H1 (cell line): Measurements from ENCODE around the gene GPATCH2L. TPM values are rescaled to one million over a fixed set of nuclear protein-coding genes. Genes with fewer than 3 reads are reported as not detected.

Experiments used
- CTCF ChIA-PET: fragments of 300-600 bp; sonication (Branson Sonifier 250); formaldehyde crosslinking; loops from one replicate; lab custom pipeline; 2021; ENCODE audit not compliant: partially characterized antibody; lab: Charles Lee
- POLR2A ChIA-PET: fragments of 300-600 bp; sonication (Branson Sonifier 250); formaldehyde crosslinking; loops from one replicate; lab custom pipeline; 2021; ENCODE audit warnings: inconsistent platforms; ENCODE audit not compliant: partially characterized antibody; lab: Charles Lee
- DNase-seq, 2 experiments: peaks; one replicate each; pipeline versions ENCODE4 v3.0.0 to v3.0.0-alpha.2; 2010 to 2022; ENCODE audit warnings: low spot score in 2 of 2, low read depth in 1 of 2, mixed read lengths in 1 of 2
- FAIRE-seq: peaks from 2 replicates; lab custom pipeline; 2011; peaks lifted over from hg19 to GRCh38; lab: Jason Lieb, UNC
- H2AFZ ChIP-seq: 2 replicates; pipeline ENCODE4 v1.8.1; 2012; ENCODE audit warnings: low read length, inconsistent platforms
- H2AK5ac ChIP-seq: 2 replicates; pipeline ENCODE4 v1.6.1; 2013; ENCODE audit warnings: low read depth, low read length
- H2BK120ac ChIP-seq: replicated peaks from 2 replicates; pipeline ENCODE3; 2013; ENCODE audit warnings: low read depth, low read length, inconsistent platforms
- H2BK12ac ChIP-seq: 2 replicates; pipeline ENCODE4 v1.6.1; 2013; ENCODE audit warnings: low read depth, low read length
- H2BK15ac ChIP-seq: 2 replicates; pipeline ENCODE4 v1.6.1; 2013; ENCODE audit warnings: low read length
- H2BK20ac ChIP-seq: 2 replicates; pipeline ENCODE4 v1.6.1; 2013; ENCODE audit warnings: low read length
- H2BK5ac ChIP-seq: 2 replicates; pipeline ENCODE4 v1.6.1; 2013; ENCODE audit warnings: low read depth, low read length
- H3K14ac ChIP-seq: 2 replicates; pipeline ENCODE4 v1.6.1; 2013; ENCODE audit warnings: inconsistent platforms; ENCODE audit not compliant: insufficient read length
- H3K18ac ChIP-seq: 2 replicates; pipeline ENCODE4 v1.6.1; 2013; ENCODE audit warnings: low read length; ENCODE audit errors: extremely low read depth
- H3K23ac ChIP-seq: 2 replicates; pipeline ENCODE4 v1.6.1; 2013; ENCODE audit warnings: inconsistent platforms; ENCODE audit not compliant: insufficient read length
- H3K23me2 ChIP-seq: 2 replicates; pipeline ENCODE4 v1.6.1; 2013; ENCODE audit warnings: low read depth, low read length
- H3K27ac ChIP-seq: 2 replicates; pipeline ENCODE4 v1.6.1; 2011; ENCODE audit warnings: low read depth, low read length, inconsistent platforms
- H3K27me3 ChIP-seq, 4 experiments: replicated peaks in 1 of 4; 1 replicate in 1 of 4; 2 replicates in 3 of 4; pipeline versions ENCODE4 v1.6.1 to v1.8.1; 2011 to 2013; ENCODE audit warnings: low read length in 3 of 4, mild to moderate bottlenecking in 3 of 4, inconsistent platforms in 2 of 4, mixed read lengths in 2 of 4, moderate library complexity in 1 of 4; ENCODE audit not compliant: control insufficient read depth in 3 of 4, insufficient read depth in 3 of 4; ENCODE audit errors: extremely low read depth in 1 of 4
- H3K36me3 ChIP-seq, 4 experiments: 2 replicates each; pipeline versions ENCODE4 v1.6.1 to v1.8.1; 2011 to 2013; ENCODE audit warnings: mild to moderate bottlenecking in 4 of 4, low read length in 3 of 4, moderate library complexity in 2 of 4, control low read depth in 1 of 4, inconsistent platforms in 1 of 4; ENCODE audit not compliant: insufficient read depth in 4 of 4, control insufficient read depth in 2 of 4
- H3K4ac ChIP-seq: replicated peaks from 2 replicates; pipeline ENCODE3; 2013; ENCODE audit warnings: low read length, low read depth, mixed read lengths, inconsistent platforms; ENCODE audit not compliant: insufficient read length
- H3K4me1 ChIP-seq, 4 experiments: replicated peaks in 1 of 4; 1 replicate in 1 of 4; 2 replicates in 3 of 4; pipeline versions ENCODE4 v1.6.1 to v1.8.1; 2011 to 2013; ENCODE audit warnings: low read length in 3 of 4, inconsistent platforms in 2 of 4, mixed read lengths in 1 of 4; ENCODE audit not compliant: insufficient read depth in 4 of 4, control insufficient read depth in 3 of 4
- H3K4me2 ChIP-seq, 2 experiments: 2 replicates each; pipeline versions ENCODE4 v1.6.1 to v1.8.1; 2011 to 2013; ENCODE audit warnings: low read depth in 2 of 2, low read length in 2 of 2, control low read depth in 1 of 2, inconsistent platforms in 1 of 2, mild to moderate bottlenecking in 1 of 2; ENCODE audit not compliant: insufficient read depth in 1 of 2
- H3K4me3 ChIP-seq, 4 experiments: fragments of 200-600, 300-600 bp in 1 of 4; sonication (generic), shearing (Covaris generic), sonication (Bioruptor Twin) in 1 of 4; 2 replicates each; pipeline versions ENCODE4 v1.5.1 to v1.8.1; 2011 to 2016; ENCODE audit warnings: low read length in 4 of 4, low read depth in 3 of 4, control low read depth in 2 of 4, inconsistent platforms in 2 of 4, mild to moderate bottlenecking in 2 of 4, mixed read lengths in 1 of 4, moderate library complexity in 1 of 4; ENCODE audit not compliant: insufficient read depth in 2 of 4; ENCODE audit errors: extremely low read depth in 1 of 4
- H3K56ac ChIP-seq: replicated peaks from 2 replicates; pipeline ENCODE3; 2013; ENCODE audit warnings: low read depth, mild to moderate bottlenecking, mixed read lengths, low read length, inconsistent platforms; ENCODE audit not compliant: insufficient read length
- H3K79me1 ChIP-seq: 2 replicates; pipeline ENCODE4 v1.6.1; 2013; ENCODE audit warnings: low read depth, low read length, control low read depth
- H3K79me2 ChIP-seq, 2 experiments: 2 replicates each; pipeline versions ENCODE4 v1.6.1 to v1.8.1; 2012 to 2013; ENCODE audit warnings: low read length in 2 of 2, mild to moderate bottlenecking in 2 of 2, inconsistent platforms in 1 of 2; ENCODE audit not compliant: insufficient read depth in 2 of 2, control insufficient read depth in 1 of 2
- H3K9ac ChIP-seq, 4 experiments: replicated peaks in 1 of 4; 1 replicate in 1 of 4; 2 replicates in 3 of 4; pipeline versions ENCODE4 v1.6.1 to v1.8.1; 2011 to 2013; ENCODE audit warnings: low read depth in 3 of 4, low read length in 3 of 4, control low read depth in 2 of 4, mild to moderate bottlenecking in 2 of 4, moderate library complexity in 2 of 4, inconsistent platforms in 1 of 4; ENCODE audit errors: extremely low read depth in 1 of 4
- H3K9me3 ChIP-seq, 2 experiments: 2 replicates each; pipeline versions ENCODE4 v1.6.1 to v1.8.1; 2012 to 2013; ENCODE audit warnings: mild to moderate bottlenecking in 2 of 2, moderate library complexity in 2 of 2, control low read depth in 1 of 2, inconsistent platforms in 1 of 2, low read depth in 1 of 2, low read length in 1 of 2, mixed read lengths in 1 of 2; ENCODE audit not compliant: insufficient read depth in 2 of 2
- H4K20me1 ChIP-seq, 2 experiments: replicated peaks in 1 of 2; 2 replicates each; pipeline versions ENCODE3 to v1.8.1; 2011 to 2013; ENCODE audit warnings: inconsistent platforms in 2 of 2, low read length in 2 of 2, mild to moderate bottlenecking in 1 of 2; ENCODE audit not compliant: insufficient read depth in 2 of 2, control insufficient read depth in 1 of 2
- H4K5ac ChIP-seq: 2 replicates; pipeline ENCODE4 v1.6.1; 2013; ENCODE audit warnings: low read length, low read depth, mixed read lengths, inconsistent platforms; ENCODE audit not compliant: insufficient read length
- H4K8ac ChIP-seq: 2 replicates; pipeline ENCODE4 v1.8.0; 2013; ENCODE audit warnings: mild to moderate bottlenecking, moderate library complexity, low read length, inconsistent platforms; ENCODE audit not compliant: insufficient read depth; ENCODE audit errors: extremely low read depth
- H4K91ac ChIP-seq: replicated peaks from 2 replicates; pipeline ENCODE3; 2013; ENCODE audit warnings: low read length, mixed read lengths, inconsistent platforms; ENCODE audit not compliant: insufficient read length
- CBX5 ChIP-seq: fragments of 300-800, 300-1000 bp; sonication (generic); IDR thresholded peaks from 2 replicates; pipeline ENCODE4 v1.7.1; 2016; ENCODE audit warnings: antibody characterized with exemption, low read length, low read depth
- CHD1 ChIP-seq: IDR thresholded peaks from 2 replicates; pipeline ENCODE4 v1.6.1; 2012; ENCODE audit warnings: low read depth, low read length, improper control_type of control experiment
- HDAC6 ChIP-seq: IDR thresholded peaks from one replicate; pipeline ENCODE4 v1.7.1; 2012; ENCODE audit warnings: low read depth, mild to moderate bottlenecking, inconsistent platforms, low read length, moderate library complexity
- KDM4A ChIP-seq: IDR thresholded peaks from one replicate; pipeline ENCODE4 v1.7.1; 2012; ENCODE audit warnings: low read depth, mild to moderate bottlenecking, moderate library complexity, low read length, inconsistent platforms; ENCODE audit not compliant: severe bottlenecking
- NRF1 ChIP-seq: IDR thresholded peaks from 2 replicates; pipeline ENCODE4 v1.6.1; 2011; ENCODE audit warnings: mild to moderate bottlenecking, low read depth, low read length, improper control_type of control experiment
- POU5F1 ChIP-seq: IDR thresholded peaks from 2 replicates; pipeline ENCODE4 v1.6.1; 2011; ENCODE audit warnings: low read depth, mild to moderate bottlenecking, low read length, moderate library complexity
- SIX5 ChIP-seq: IDR thresholded peaks from 2 replicates; pipeline ENCODE4 v1.6.1; 2011; ENCODE audit warnings: mild to moderate bottlenecking, low read depth, low read length
- SP1 ChIP-seq: IDR thresholded peaks from 2 replicates; pipeline ENCODE4 v1.6.1; 2011; ENCODE audit warnings: low read depth, low read length
- USF2 ChIP-seq: IDR thresholded peaks from 2 replicates; pipeline ENCODE4 v1.6.1; 2011; ENCODE audit warnings: low read length, improper control_type of control experiment
- YY1 ChIP-seq: IDR thresholded peaks from 2 replicates; pipeline ENCODE4 v1.6.1; 2011; ENCODE audit warnings: low read depth, mild to moderate bottlenecking, low read length
- WGBS, 2 experiments: shearing (Covaris generic) in 1 of 2; methylation state at CpG; one replicate each; pipeline versions ENCODE4 v1.1.6 to v1.1.7; 2013 to 2015; ENCODE audit warnings: low lambda C conversion rate in 2 of 2, mixed read lengths in 2 of 2, inconsistent platforms in 1 of 2, low coverage in 1 of 2, missing lambda C conversion rate in 1 of 2; ENCODE audit not compliant: insufficient replicate concordance in 2 of 2, insufficient coverage in 1 of 2, insufficient read length in 1 of 2; ENCODE audit errors: extremely low coverage in 1 of 2, missing lambda C conversion rate in 1 of 2; 5-methylcytosine and 5-hydroxymethylcytosine counted together
- polyA plus RNA-seq, 7 experiments: library from polyadenylated mRNA; depleted of rRNA in 3 of 7; stranded (reverse) in 5 of 7; unstranded in 2 of 7; fragments of >200 nt in 5 of 7; fragments of 200-250 nt in 2 of 7; gene quantifications; 1 replicate in 5 of 7; 2 replicates in 1 of 7; 4 replicates in 1 of 7; pipeline versions ENCODE4 v1.2.1 to v1.2.3, GENCODE V29; 2011 to 2013; ENCODE audit warnings: missing spikeins in 2 of 7, mixed read lengths in 2 of 7
- total RNA-seq: library from RNA; stranded (reverse); fragmentation: NEBNext Ultra II Directional; extraction: Animal tissue kit (Norgen Biotek cat#: 25700); gene quantifications from 2 replicates; pipeline ENCODE4 v1.2.1, GENCODE V29; 2021
- TF ChIP-seq, protein P1 (sequence below): IDR thresholded peaks from 2 replicates; pipeline ENCODE4 v1.6.1; 2012; ENCODE audit warnings: inconsistent platforms

GPATCH2L gene
- total and polyA plus RNA-seq, 2 of the 8 experiments (the other 6 are each of a cell fraction or from before 2014, with no cell fraction given) = 26.0 to 54.9 TPM

DNA sequence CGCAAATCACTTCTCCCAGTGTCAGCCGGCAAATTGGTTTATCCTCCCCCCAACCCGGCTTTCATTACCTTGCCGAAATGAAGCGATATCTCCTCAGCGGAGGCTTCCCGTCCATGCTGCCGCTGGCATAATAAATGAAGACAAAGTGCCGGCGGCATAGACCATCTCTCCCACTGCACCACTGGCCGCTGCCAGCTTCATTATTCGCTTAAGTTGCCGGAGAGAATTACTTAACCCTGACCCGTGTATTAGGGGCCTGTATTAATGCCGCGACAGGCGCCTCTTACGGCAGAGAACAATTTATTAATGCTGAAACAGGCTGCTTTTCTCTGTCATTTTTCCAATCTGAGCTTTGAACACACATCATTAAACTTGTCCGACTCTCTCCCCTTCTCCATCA lies 17.5 kb upstream of the GPATCH2L start:
- Histone ChIP-seq H2BK120ac (no peak overlapping the region), H2BK5ac (no peak overlapping the region), H3K23me2 (no peaks in the 10 kb centered on the region; the same call in 1 of the 2 replicates), H3K79me2 (no peaks in the 10 kb centered on the region), H3K36me3 (no peaks in the 10 kb centered on the region), H3K4me2 (no peak overlapping the region), H2BK15ac (no peak overlapping the region), H2AFZ (no peak overlapping the region), H3K27me3 (peaks cover 2 to 39% (median 31%) of the 10 kb centered on the region in 4 experiments), H2BK12ac (no peak overlapping the region), H3K4me3 (no peak overlapping the region), H3K23ac (no peak overlapping the region), H3K27ac (no peak overlapping the region), H2BK20ac (no peak overlapping the region), H3K79me1 (no peaks in the 10 kb centered on the region), H4K20me1 (no peaks in the 10 kb centered on the region), H3K14ac (no peak overlapping the region), H2AK5ac (no peak overlapping the region), H3K9me3 (no peaks in the 10 kb centered on the region), H3K4me1 (peaks cover 2 to 9% (median 8%) of the 10 kb centered on the region in 4 experiments), H3K18ac (no peak overlapping the region), H4K8ac (no peak overlapping the region), H4K5ac (no peak overlapping the region), H3K4ac (no peak overlapping the region), H4K91ac (no peak overlapping the region), H3K9ac (no peak overlapping the region), H3K56ac (no peak overlapping the region)
- 92% methylated on average over 19 of the region's 19 CpGs; no CpG with 5 or more reads in 1 of the 2 experiments for whole genome bisulfite sequencing, 2 experiments
- FAIRE-seq (no peak), DNase-seq (no peak)
- POLR2A ChIA-PET = no interaction called here
- CTCF ChIA-PET = interaction anchor here (0.9 to 1.6 kb wide), 4 partner anchors 14 to 85 kb away, joined by 3 to 4 read pairs (median 4); no protein-coding TSS in a partner anchor
- TF ChIP-seq YY1 = no peak
- TF ChIP-seq CHD1 = no peak
- no peak for TF ChIP-seq USF2
- TF ChIP-seq CBX5 = no peak
- no peak for TF ChIP-seq HDAC6
- no peak for TF ChIP-seq KDM4A
- no peak for TF ChIP-seq POU5F1
- no peak for TF ChIP-seq SP1
- no peak for TF ChIP-seq NRF1
- TF ChIP-seq, protein P1, sequence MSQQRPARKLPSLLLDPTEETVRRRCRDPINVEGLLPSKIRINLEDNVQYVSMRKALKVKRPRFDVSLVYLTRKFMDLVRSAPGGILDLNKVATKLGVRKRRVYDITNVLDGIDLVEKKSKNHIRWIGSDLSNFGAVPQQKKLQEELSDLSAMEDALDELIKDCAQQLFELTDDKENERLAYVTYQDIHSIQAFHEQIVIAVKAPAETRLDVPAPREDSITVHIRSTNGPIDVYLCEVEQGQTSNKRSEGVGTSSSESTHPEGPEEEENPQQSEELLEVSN = no peak
- TF ChIP-seq SIX5 = no peak
